CD4-positive, alpha-beta T cell (primary cell): Measurements from ENCODE around the gene HMG20B. TPM values are rescaled to one million over a fixed set of nuclear protein-coding genes. Genes with fewer than 3 reads are reported as not detected.

Source experiments
- ATAC-seq: fragments of 200-7000 bp; cut with Tn5 transposase; one replicate; pipeline ENCODE4 v1.10.0; 2022; ENCODE audit warnings: mild to moderate bottlenecking; ENCODE audit not compliant: poor library complexity
- CTCF ChIA-PET: fragments of 350-600 bp; sonication (Branson Sonifier 250); formaldehyde crosslinking; loops from one replicate; lab custom pipeline; 2021; ENCODE audit warnings: antibody characterized with exemption, inconsistent platforms; lab: Charles Lee
- POLR2A ChIA-PET: fragments of 350-600 bp; sonication (Branson Sonifier 250); formaldehyde crosslinking; loops from one replicate; lab custom pipeline; 2021; ENCODE audit warnings: antibody characterized with exemption, inconsistent platforms; lab: Charles Lee
- DNase-seq, 14 experiments: peaks; one replicate each; pipeline ENCODE4 v3.0.0-alpha.2; 2013 to 2020; ENCODE audit warnings: mixed read lengths in 2 of 14
- H3K27ac ChIP-seq, 2 donors: one replicate each; pipeline versions ENCODE4 v1.5.1 to v1.7.0; 2013; ENCODE audit warnings: low read length in 2 of 2, low read depth in 1 of 2, mild to moderate bottlenecking in 1 of 2
- H3K27me3 ChIP-seq, 2 experiments: 1 replicate in 1 of 2; 2 replicates in 1 of 2; pipeline versions ENCODE4 v1.6.1 to v1.7.0; 2013; ENCODE audit warnings: low read length in 2 of 2, control low read depth in 1 of 2, mild to moderate bottlenecking in 1 of 2, moderate library complexity in 1 of 2; ENCODE audit not compliant: insufficient read depth in 2 of 2, control insufficient read depth in 1 of 2
- H3K36me3 ChIP-seq: one replicate; pipeline ENCODE4 v1.6.1; 2013; ENCODE audit warnings: low read length, control low read depth; ENCODE audit not compliant: insufficient read depth
- H3K4me1 ChIP-seq: one replicate; pipeline ENCODE4 v1.6.1; 2013; ENCODE audit warnings: low read length, control low read depth; ENCODE audit not compliant: insufficient read depth
- H3K4me3 ChIP-seq: one replicate; pipeline ENCODE4 v1.5.1; 2013; ENCODE audit warnings: mild to moderate bottlenecking, low read length, moderate library complexity
- H3K9me3 ChIP-seq, 2 experiments: 1 replicate in 1 of 2; 2 replicates in 1 of 2; pipeline versions ENCODE4 v1.6.1 to v1.7.0; 2013; ENCODE audit warnings: low read length in 2 of 2, mild to moderate bottlenecking in 2 of 2, control low read depth in 1 of 2, moderate library complexity in 1 of 2; ENCODE audit not compliant: control insufficient read depth in 1 of 2, insufficient read depth in 1 of 2
- H3K27ac Mint-ChIP-seq: one replicate; pipeline ENCODE4 v1.8.0; 2020; ENCODE audit warnings: mixed read lengths
- H3K27me3 Mint-ChIP-seq: one replicate; pipeline ENCODE4 v1.8.0; 2021; ENCODE audit warnings: mixed read lengths
- H3K36me3 Mint-ChIP-seq: one replicate; pipeline ENCODE4 v1.8.0; 2021; ENCODE audit warnings: low read depth, mixed read lengths
- H3K4me1 Mint-ChIP-seq: one replicate; pipeline ENCODE4 v1.8.0; 2021; ENCODE audit warnings: low read depth, mixed read lengths
- H3K4me3 Mint-ChIP-seq: one replicate; pipeline ENCODE4 v1.8.0; 2020; ENCODE audit warnings: mild to moderate bottlenecking, mixed read lengths
- H3K9me3 Mint-ChIP-seq: one replicate; pipeline ENCODE4 v1.8.0; 2020; ENCODE audit warnings: mixed read lengths
- intact Hi-C, 2 experiments: fragments of 100-400 bp; cut with DNase I in 1 of 2; cut with micrococcal nuclease in 1 of 2; formaldehyde crosslinking; loops; one replicate each; pipeline versions ENCODE4 v1.15.1 to v1.9.0; 2023 to 2025; cut with DNase I, micrococcal nuclease
- total RNA-seq, 174 experiments: library from RNA in 2 of 174; stranded (reverse) in 2 of 174; gene quantifications; one replicate each; pipeline ENCODE4 v1.2.3 and lab custom pipeline; 2021 to 2026
- TF ChIP-seq, protein P1 (sequence below): fragments of 200-600 bp; IDR thresholded peaks from one replicate; pipeline ENCODE4 v1.8.0; 2022; ENCODE audit warnings: antibody characterized with exemption, mild to moderate bottlenecking

Gene HMG20B
- total RNA-seq, 2 experiments from 2014 or later: 34.3 to 36.6 TPM

DNA sequence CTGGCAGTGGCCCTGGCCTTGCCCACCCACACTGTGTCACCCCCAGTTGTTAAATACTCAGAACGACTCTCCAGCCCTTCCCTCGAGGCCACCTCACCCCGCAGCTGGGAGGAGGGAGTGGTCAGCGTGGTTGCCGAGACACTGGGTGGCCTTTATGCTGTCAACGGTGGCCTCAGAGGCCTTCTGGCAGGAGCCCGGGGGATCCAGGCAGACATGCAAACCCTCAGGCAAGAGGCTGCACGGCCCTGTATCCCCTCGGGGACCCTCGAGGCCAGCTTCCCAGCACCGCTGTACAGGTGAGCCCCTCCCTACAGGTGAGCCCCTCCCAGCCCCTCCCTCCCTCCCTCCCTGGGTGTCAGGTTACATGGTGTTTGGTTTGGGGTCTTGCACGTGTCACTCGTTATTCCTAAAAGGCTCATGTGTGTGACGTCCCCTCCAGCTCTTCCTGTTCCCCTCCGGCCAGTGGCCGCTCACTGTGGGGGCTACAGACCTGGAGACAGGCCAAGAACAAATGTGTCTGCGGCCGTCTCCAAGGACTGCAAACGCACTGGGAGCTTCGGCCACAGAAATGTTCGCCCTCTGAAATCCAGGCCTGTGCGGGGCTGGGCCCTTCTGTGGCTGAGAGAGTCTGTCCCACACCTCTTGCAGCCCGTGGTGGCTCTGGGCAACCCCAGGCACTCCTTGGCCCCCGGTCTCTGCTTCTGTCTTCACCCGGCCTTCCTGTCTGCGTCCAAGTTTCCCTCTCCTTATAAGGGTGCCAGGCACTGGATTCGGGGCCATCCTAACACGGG is 33.6 kb upstream of the HMG20B start, which contains the start of gene TEKTIP1:
TEKTIP1 (plus strand) TSS at position 210 of the 791 bp plus-strand sequence; CDS start at position 214, 4 bp downstream.
- no peaks in the 10 kb centered on the region for H3K4me1 ChIP-seq
- TF ChIP-seq, protein P1, sequence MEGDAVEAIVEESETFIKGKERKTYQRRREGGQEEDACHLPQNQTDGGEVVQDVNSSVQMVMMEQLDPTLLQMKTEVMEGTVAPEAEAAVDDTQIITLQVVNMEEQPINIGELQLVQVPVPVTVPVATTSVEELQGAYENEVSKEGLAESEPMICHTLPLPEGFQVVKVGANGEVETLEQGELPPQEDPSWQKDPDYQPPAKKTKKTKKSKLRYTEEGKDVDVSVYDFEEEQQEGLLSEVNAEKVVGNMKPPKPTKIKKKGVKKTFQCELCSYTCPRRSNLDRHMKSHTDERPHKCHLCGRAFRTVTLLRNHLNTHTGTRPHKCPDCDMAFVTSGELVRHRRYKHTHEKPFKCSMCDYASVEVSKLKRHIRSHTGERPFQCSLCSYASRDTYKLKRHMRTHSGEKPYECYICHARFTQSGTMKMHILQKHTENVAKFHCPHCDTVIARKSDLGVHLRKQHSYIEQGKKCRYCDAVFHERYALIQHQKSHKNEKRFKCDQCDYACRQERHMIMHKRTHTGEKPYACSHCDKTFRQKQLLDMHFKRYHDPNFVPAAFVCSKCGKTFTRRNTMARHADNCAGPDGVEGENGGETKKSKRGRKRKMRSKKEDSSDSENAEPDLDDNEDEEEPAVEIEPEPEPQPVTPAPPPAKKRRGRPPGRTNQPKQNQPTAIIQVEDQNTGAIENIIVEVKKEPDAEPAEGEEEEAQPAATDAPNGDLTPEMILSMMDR: no peak
- no peak for ATAC-seq
- intact Hi-C loops: no loop called here
- H3K4me3 ChIP-seq: no peak within 1 kb of the TSS
- no peak for DNase-seq
- ChIA-PET CTCF (no interaction called here), POLR2A (interaction anchor here (0.7 to 1.2 kb wide), 2 partner anchors 15 to 38 kb away, joined by 3 read pairs; no protein-coding TSS in a partner anchor)
- Mint-ChIP-seq H3K27me3 (no peaks in the 10 kb centered on the region), H3K36me3 (peaks cover 41% of the 10 kb centered on the region), H3K4me1 (no peaks in the 10 kb centered on the region), H3K4me3 (no peak within 1 kb of the TSS), H3K27ac (peak within 1 kb of the TSS; percentile 55), H3K9me3 (no peaks in the 10 kb centered on the region)
- peaks cover 0 to 10% of the 10 kb centered on the region in 2 experiments for H3K9me3 ChIP-seq
- peaks cover 24% of the 10 kb centered on the region for H3K36me3 ChIP-seq
- no peak within 1 kb of the TSS for H3K27ac ChIP-seq
- H3K27me3 ChIP-seq: no peaks in the 10 kb centered on the region

- Histone ChIP-seq H3K4me3 (no peak overlapping the region), H3K4me1 (peaks cover 3% of the 10 kb centered on the region), H3K27me3 (no peaks in the 10 kb centered on the region), H3K9me3 (peaks cover 0 to 10% of the 10 kb centered on the region in 2 experiments), H3K36me3 (peaks cover 23% of the 10 kb centered on the region), H3K27ac (no peak overlapping the region)
- DNase-seq: no peak
- Mint-ChIP-seq H3K4me1 (no peaks in the 10 kb centered on the region), H3K27ac (peak overlapping the region; percentile 55), H3K27me3 (no peaks in the 10 kb centered on the region), H3K36me3 (peaks cover 35% of the 10 kb centered on the region), H3K9me3 (no peaks in the 10 kb centered on the region), H3K4me3 (no peak overlapping the region)
- CTCF ChIA-PET: no interaction called here
- TF ChIP-seq, protein P1: no peak
- POLR2A ChIA-PET: interaction anchor here (1.2 kb wide), 1 partner anchor 14 kb away, joined by 3 read pairs; no protein-coding TSS in a partner anchor
- intact Hi-C loops: no loop called here
- ATAC-seq: no peak
Observed at GRCh38 chr19:3539756-3540118, 33.0 kb upstream of the HMG20B start.

GRCh38 chr19:3543150-3544057 is 29.3 kb upstream of the HMG20B start:
- TF ChIP-seq, protein P1: no peak
- ChIA-PET POLR2A (interaction anchor here (2.7 kb wide), 1 partner anchor 11 kb away, joined by 19 read pairs; no protein-coding TSS in a partner anchor), CTCF (no interaction called here)
- peaks cover 18% of the 10 kb centered on the region for H3K4me1 ChIP-seq
- H3K27me3 ChIP-seq: no peaks in the 10 kb centered on the region
- Mint-ChIP-seq H3K27me3 (no peaks in the 10 kb centered on the region), H3K4me3 (no peak overlapping the region), H3K36me3 (peaks cover 26% of the 10 kb centered on the region), H3K27ac (no peak overlapping the region), H3K4me1 (peaks cover 11% of the 10 kb centered on the region), H3K9me3 (no peaks in the 10 kb centered on the region)
- H3K4me3 ChIP-seq: no peak overlapping the region
- peaks cover 0 to 10% of the 10 kb centered on the region in 2 experiments for H3K9me3 ChIP-seq
- ATAC-seq: no peak
- no peak overlapping the region for H3K27ac ChIP-seq
- peak in 1 of 14 experiments; percentile 39 for DNase-seq
- intact Hi-C loops: loop anchor here (2.0 kb wide), 2 partner anchors 75 to 163 kb away; no protein-coding TSS in a partner anchor
- H3K36me3 ChIP-seq: peaks cover 36% of the 10 kb centered on the region
